H9 (cell line): ENCODE measurements around the gene TCF7L2. TPM values are rescaled to one million over a fixed set of nuclear protein-coding genes. Genes with fewer than 3 reads are reported as not detected.

Source experiments
- DNase-seq: peaks from one replicate; pipeline ENCODE4 v3.0.0-alpha.2; 2017
- H2AFZ ChIP-seq: one replicate; pipeline ENCODE4 v1.6.1; 2013; ENCODE audit warnings: mild to moderate bottlenecking, low read length, control low read depth, moderate library complexity
- H2AK5ac ChIP-seq: 2 replicates; pipeline ENCODE4 v1.6.1; 2013; ENCODE audit warnings: low read length, control low read depth, mixed read lengths; ENCODE audit not compliant: insufficient read length
- H2BK120ac ChIP-seq: one replicate; pipeline ENCODE4 v1.6.1; 2013; ENCODE audit warnings: low read depth, mild to moderate bottlenecking, low read length, control low read depth, inconsistent platforms; ENCODE audit not compliant: poor library complexity, severe bottlenecking
- H2BK12ac ChIP-seq: 2 replicates; pipeline ENCODE4 v1.6.1; 2013; ENCODE audit warnings: low read length, control low read depth, mixed read lengths, low read depth; ENCODE audit not compliant: insufficient read length
- H2BK15ac ChIP-seq: 2 replicates; pipeline ENCODE4 v1.6.1; 2013; ENCODE audit warnings: low read depth, low read length, control low read depth
- H2BK20ac ChIP-seq: one replicate; pipeline ENCODE4 v1.6.1; 2013; ENCODE audit warnings: low read depth, mild to moderate bottlenecking, low read length, control low read depth, inconsistent platforms; ENCODE audit not compliant: poor library complexity, severe bottlenecking
- H2BK5ac ChIP-seq: 2 replicates; pipeline ENCODE4 v1.6.1; 2013; ENCODE audit warnings: low read length, control low read depth, mixed read lengths; ENCODE audit not compliant: insufficient read length
- H3K14ac ChIP-seq: 2 replicates; pipeline ENCODE4 v1.6.1; 2013; ENCODE audit warnings: low read length, control low read depth; ENCODE audit not compliant: insufficient read depth
- H3K18ac ChIP-seq: 2 replicates; pipeline ENCODE4 v1.6.1; 2013; ENCODE audit warnings: low read depth, mild to moderate bottlenecking, mixed read lengths, low read length, control low read depth; ENCODE audit not compliant: insufficient read length
- H3K23ac ChIP-seq: 2 replicates; pipeline ENCODE4 v1.6.1; 2013; ENCODE audit warnings: low read length, control low read depth, mixed read lengths, low read depth; ENCODE audit not compliant: insufficient read length
- H3K23me2 ChIP-seq: 2 replicates; pipeline ENCODE4 v1.6.1; 2013; ENCODE audit warnings: low read depth, mild to moderate bottlenecking, mixed read lengths, low read length, control low read depth; ENCODE audit not compliant: insufficient read length, poor library complexity, severe bottlenecking
- H3K27ac ChIP-seq: 2 replicates; pipeline ENCODE4 v1.5.1; 2013; ENCODE audit warnings: low read length, control low read depth, mixed read lengths, low read depth; ENCODE audit not compliant: insufficient read length
- H3K27me3 ChIP-seq: 2 replicates; pipeline ENCODE4 v1.6.1; 2013; ENCODE audit warnings: low read length, control low read depth, inconsistent platforms; ENCODE audit not compliant: insufficient read depth
- H3K4ac ChIP-seq: 2 replicates; pipeline ENCODE4 v1.6.1; 2013; ENCODE audit warnings: low read depth, mild to moderate bottlenecking, control low read depth, inconsistent platforms, low read length, moderate library complexity
- H3K4me1 ChIP-seq: 2 replicates; pipeline ENCODE4 v1.6.1; 2013; ENCODE audit warnings: low read length, control low read depth, inconsistent platforms; ENCODE audit not compliant: insufficient read depth
- H3K4me2 ChIP-seq: 2 replicates; pipeline ENCODE4 v1.6.1; 2013; ENCODE audit warnings: low read length, control low read depth, mixed read lengths; ENCODE audit not compliant: insufficient read length, insufficient read depth
- H3K56ac ChIP-seq: 2 replicates; pipeline ENCODE4 v1.6.1; 2013; ENCODE audit warnings: low read depth, mild to moderate bottlenecking, mixed read lengths, low read length, control low read depth; ENCODE audit not compliant: insufficient read length
- H3K79me1 ChIP-seq: 2 replicates; pipeline ENCODE4 v1.6.1; 2013; ENCODE audit warnings: low read depth, mild to moderate bottlenecking, moderate library complexity, low read length, control low read depth, inconsistent platforms; ENCODE audit not compliant: insufficient read depth, poor library complexity, severe bottlenecking
- H3K79me2 ChIP-seq: 2 replicates; pipeline ENCODE4 v1.6.1; 2013; ENCODE audit warnings: low read length, control low read depth, inconsistent platforms; ENCODE audit not compliant: insufficient read depth
- H3K9ac ChIP-seq: 2 replicates; pipeline ENCODE4 v1.6.1; 2013; ENCODE audit warnings: low read length, control low read depth, mixed read lengths; ENCODE audit not compliant: insufficient read length; ENCODE audit errors: extremely low read depth
- H3K9me3 ChIP-seq: one replicate; pipeline ENCODE4 v1.6.1; 2013; ENCODE audit warnings: low read depth, low read length, inconsistent platforms; ENCODE audit not compliant: control insufficient read depth
- H3T11ph ChIP-seq: one replicate; pipeline ENCODE4 v1.6.1; 2013; ENCODE audit warnings: mild to moderate bottlenecking, low read length, control low read depth, inconsistent platforms
- H4K20me1 ChIP-seq: one replicate; pipeline ENCODE4 v1.6.1; 2013; ENCODE audit not compliant: control insufficient read depth, insufficient read length, insufficient read depth
- H4K5ac ChIP-seq: 2 replicates; pipeline ENCODE4 v1.6.1; 2013; ENCODE audit warnings: low read depth, mild to moderate bottlenecking, mixed read lengths, low read length, control low read depth; ENCODE audit not compliant: insufficient read length
- H4K8ac ChIP-seq: replicated peaks from 2 replicates; pipeline ENCODE4 v1.6.1; 2013; ENCODE audit warnings: low read length, control low read depth, mixed read lengths, low read depth; ENCODE audit not compliant: insufficient read length
- H4K91ac ChIP-seq: 2 replicates; pipeline ENCODE4 v1.6.1; 2013; ENCODE audit warnings: low read depth, mild to moderate bottlenecking, moderate library complexity, mixed read lengths, low read length, control low read depth; ENCODE audit not compliant: insufficient read length
- H3K27ac Mint-ChIP-seq, 3 experiments: 2 replicates in 2 of 3; 3 replicates in 1 of 3; pipeline ENCODE4 v1.8.0; 2020 to 2021; ENCODE audit warnings: mixed read lengths in 3 of 3, mild to moderate bottlenecking in 1 of 3, moderate library complexity in 1 of 3
- H3K27me3 Mint-ChIP-seq: 2 replicates; pipeline ENCODE4 v1.8.0; 2021; ENCODE audit warnings: low read depth, mild to moderate bottlenecking, moderate library complexity, mixed read lengths
- H3K36me3 Mint-ChIP-seq, 3 experiments: 2 replicates in 2 of 3; 3 replicates in 1 of 3; pipeline ENCODE4 v1.8.0; 2020 to 2021; ENCODE audit warnings: low read depth in 3 of 3, mixed read lengths in 3 of 3; ENCODE audit not compliant: insufficient read depth in 1 of 3
- H3K4me1 Mint-ChIP-seq, 2 experiments: 2 replicates each; pipeline ENCODE4 v1.8.0; 2020; ENCODE audit warnings: mixed read lengths in 2 of 2
- H3K4me3 Mint-ChIP-seq, 2 experiments: 2 replicates in 1 of 2; 3 replicates in 1 of 2; pipeline ENCODE4 v1.8.0; 2020 to 2021; ENCODE audit warnings: mild to moderate bottlenecking in 2 of 2, mixed read lengths in 2 of 2, moderate library complexity in 1 of 2
- H3K9me3 Mint-ChIP-seq, 2 experiments: 2 replicates in 1 of 2; 3 replicates in 1 of 2; pipeline ENCODE4 v1.8.0; 2020; ENCODE audit warnings: mild to moderate bottlenecking in 2 of 2, mixed read lengths in 2 of 2, moderate library complexity in 1 of 2
- CTCF ChIP-seq: fragments of 200-600 bp; sonication (generic); conservative IDR thresholded peaks from 3 replicates; pipeline ENCODE4 v1.8.0; 2021; ENCODE audit warnings: antibody characterized with exemption, mild to moderate bottlenecking
- WGBS: extraction: QIAGEN DNeasy Blood & Tissue Kit; methylation state at CpG from one replicate; pipeline ENCODE4 v1.1.7; 2013; ENCODE audit warnings: missing lambda C conversion rate, low lambda C conversion rate, mixed read lengths; ENCODE audit not compliant: insufficient read length; ENCODE audit errors: extremely low coverage; 5-methylcytosine and 5-hydroxymethylcytosine counted together
- total RNA-seq: library from RNA; stranded (reverse); gene quantifications from 2 replicates; pipeline ENCODE4 v1.2.1, GENCODE V29; 2021

TCF7L2 gene
- total RNA-seq, 1 experiment from 2014 or later, result 71.1 TPM

- Histone ChIP-seq H3K18ac (no peak overlapping the region), H3K9ac (no peak overlapping the region), H3K23me2 (no peaks in the 10 kb centered on the region), H3K4me1 (peaks cover 33% of the 10 kb centered on the region; the same call in 1 of the 2 replicates), H3K4me2 (no peak overlapping the region), H2AK5ac (no peak overlapping the region), H3K79me2 (peaks cover 5% of the 10 kb centered on the region; the same call in 1 of the 2 replicates), H3K23ac (no peak overlapping the region), H3K4ac (no peak overlapping the region), H2BK15ac (no peak overlapping the region), H3K14ac (no peak overlapping the region), H4K20me1 (no peaks in the 10 kb centered on the region), H2BK20ac (no peak overlapping the region), H3T11ph (no peak overlapping the region), H2BK12ac (no peak overlapping the region), H3K56ac (no peak overlapping the region), H4K5ac (no peak overlapping the region), H3K9me3 (no peaks in the 10 kb centered on the region), H4K8ac (no peak overlapping the region), H3K79me1 (peaks cover 10% of the 10 kb centered on the region), H2BK5ac (no peak overlapping the region), H4K91ac (no peak overlapping the region), H2AFZ (no peak overlapping the region), H2BK120ac (no peak overlapping the region), H3K27ac (no peak overlapping the region), H3K27me3 (no peaks in the 10 kb centered on the region)
- peak overlapping the region; percentile 31 to 81 (median 47); a peak in 4 of 7 replicates for H3K27ac Mint-ChIP-seq
- H3K9me3 Mint-ChIP-seq, result no peaks in the 10 kb centered on the region
- H3K4me3 Mint-ChIP-seq, result no peak overlapping the region; a peak in 1 of 5 replicates
- peaks cover 67 to 74% of the 10 kb centered on the region in 2 experiments for H3K4me1 Mint-ChIP-seq
- H3K27me3 Mint-ChIP-seq, result no peaks in the 10 kb centered on the region
- no CpG with 5 or more reads among the region's 4 CpGs for WGBS
- H3K36me3 Mint-ChIP-seq, result peaks cover 15 to 45% (median 38%) of the 10 kb centered on the region in 3 experiments
- DNase-seq, result no peak
- TF ChIP-seq CTCF, result no peak
These were observed 189.0 kb downstream of the TCF7L2 start for GRCh38 chr10:113138937-113139585.
